ENCODE measurements around the gene GJB6. TPM values are rescaled to one million over a fixed set of nuclear protein-coding genes. Genes with fewer than 3 reads are reported as not detected.

Gene GJB6
- total and polyA plus RNA-seq, 4 donors: 0.86 TPM; not detected in 3

DNA sequence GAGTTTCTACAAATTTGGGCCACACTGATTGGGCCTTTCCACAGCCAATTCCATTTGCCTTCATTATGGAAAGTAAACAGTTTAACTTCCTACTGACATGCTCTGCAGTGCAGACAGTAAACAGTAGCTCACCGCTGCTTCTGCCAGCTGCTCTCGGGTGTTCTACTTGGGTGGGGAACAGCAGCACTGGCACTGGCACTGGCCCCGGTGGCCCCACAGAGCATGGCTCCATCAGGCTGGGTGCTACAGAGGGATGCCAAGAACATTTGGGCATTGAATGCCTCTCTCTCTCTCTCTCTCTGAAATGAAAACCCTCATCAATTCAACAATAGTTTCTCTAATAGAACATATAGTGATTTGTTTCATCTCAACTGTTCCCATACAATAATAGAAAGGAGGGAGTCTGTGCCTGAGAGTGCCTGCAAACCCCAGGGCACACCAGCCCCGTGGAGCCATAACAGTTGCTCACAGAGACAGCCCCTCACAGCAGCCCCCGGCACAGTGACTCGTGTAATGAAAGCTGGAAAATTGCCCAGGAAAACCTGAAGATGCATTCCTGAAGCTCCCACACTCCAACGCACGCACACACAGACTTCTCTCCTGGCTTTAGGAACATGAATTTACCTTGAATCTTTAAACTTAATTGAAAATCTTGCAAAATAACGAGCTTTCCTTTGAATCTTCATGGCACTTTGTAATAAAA, 38.2 kb upstream of the GJB6 start:
- H3K9ac ChIP-seq (ENCODE audit: insufficient read depth in 1 of 2, low read length in 2 of 2): no peak overlapping the region
- H3K27ac ChIP-seq (ENCODE audit: low read depth in 1 of 2, low read length in 1 of 2): no peak overlapping the region
- DNase-seq (peak; percentile 17 to 50 (median 32)), ATAC-seq (ENCODE audit: insufficient read depth, low FRiP score) (no peak)
- no peaks in the 10 kb centered on the region for H3K36me3 ChIP-seq (ENCODE audit: control insufficient read depth in 4 of 4, insufficient read depth in 4 of 4, low read length in 4 of 4)
- WGBS, 2 donors: 43 to 63% methylated on average over 9 of the region's 9 CpGs
- H3K9me3 ChIP-seq (ENCODE audit: control insufficient read depth in 4 of 4, insufficient read depth in 3 of 4, low read length in 3 of 4): peaks cover 0 to 10% (median 0%) of the 10 kb centered on the region in 4 donors
- peaks cover 0 to 4% (median 0%) of the 10 kb centered on the region in 5 donors for H3K4me1 ChIP-seq (ENCODE audit: control insufficient read depth in 5 of 5, insufficient read depth in 5 of 5, low read length in 5 of 5)
- no peaks in the 10 kb centered on the region for H3K27me3 ChIP-seq (ENCODE audit: control insufficient read depth in 3 of 3, insufficient read depth in 3 of 3, low read length in 2 of 3)
- H3K4me3 ChIP-seq: no peak overlapping the region
- TF ChIP-seq, protein P1, sequence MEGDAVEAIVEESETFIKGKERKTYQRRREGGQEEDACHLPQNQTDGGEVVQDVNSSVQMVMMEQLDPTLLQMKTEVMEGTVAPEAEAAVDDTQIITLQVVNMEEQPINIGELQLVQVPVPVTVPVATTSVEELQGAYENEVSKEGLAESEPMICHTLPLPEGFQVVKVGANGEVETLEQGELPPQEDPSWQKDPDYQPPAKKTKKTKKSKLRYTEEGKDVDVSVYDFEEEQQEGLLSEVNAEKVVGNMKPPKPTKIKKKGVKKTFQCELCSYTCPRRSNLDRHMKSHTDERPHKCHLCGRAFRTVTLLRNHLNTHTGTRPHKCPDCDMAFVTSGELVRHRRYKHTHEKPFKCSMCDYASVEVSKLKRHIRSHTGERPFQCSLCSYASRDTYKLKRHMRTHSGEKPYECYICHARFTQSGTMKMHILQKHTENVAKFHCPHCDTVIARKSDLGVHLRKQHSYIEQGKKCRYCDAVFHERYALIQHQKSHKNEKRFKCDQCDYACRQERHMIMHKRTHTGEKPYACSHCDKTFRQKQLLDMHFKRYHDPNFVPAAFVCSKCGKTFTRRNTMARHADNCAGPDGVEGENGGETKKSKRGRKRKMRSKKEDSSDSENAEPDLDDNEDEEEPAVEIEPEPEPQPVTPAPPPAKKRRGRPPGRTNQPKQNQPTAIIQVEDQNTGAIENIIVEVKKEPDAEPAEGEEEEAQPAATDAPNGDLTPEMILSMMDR (IDR thresholded peaks at IDR 0.05; ENCODE audit: control extremely low read depth, extremely low read depth): no peak

DNA sequence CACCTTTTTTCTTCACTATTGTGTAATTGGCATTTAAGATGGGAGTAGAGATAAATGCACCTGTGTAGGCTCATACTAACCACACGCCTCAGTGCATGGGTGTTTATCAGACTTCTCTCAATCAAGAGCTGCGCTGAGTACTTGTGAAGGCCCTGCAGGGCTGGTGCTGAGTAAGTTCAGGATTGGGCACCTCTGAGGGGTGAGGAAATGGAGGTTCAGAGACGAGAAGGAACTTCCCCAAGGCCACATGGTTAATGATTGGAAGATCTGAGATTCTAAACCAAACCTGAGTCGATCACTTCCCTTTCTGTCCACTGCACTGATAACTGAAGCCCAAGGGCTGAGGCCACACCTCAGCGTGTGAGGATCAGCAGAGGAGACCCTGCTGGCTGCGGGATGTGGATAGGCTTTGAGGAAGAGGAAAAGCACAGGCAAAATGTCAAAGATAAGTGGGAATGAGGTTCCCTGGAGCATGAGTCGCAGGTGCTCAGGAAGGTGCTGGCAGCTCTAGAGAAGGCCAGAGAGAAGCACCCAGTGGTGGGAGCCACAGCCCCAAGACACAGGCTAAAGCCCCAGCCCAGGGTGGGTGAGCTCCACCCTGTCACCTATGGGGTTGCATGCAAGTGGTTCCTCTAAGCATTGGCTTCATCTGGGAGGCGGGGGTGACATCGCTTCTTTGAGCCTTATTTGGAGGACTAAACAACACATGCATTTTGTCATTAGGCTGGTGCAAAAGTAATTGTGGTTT, 32.3 kb upstream of the GJB6 start:
- ATAC-seq (ENCODE audit: insufficient read depth, low FRiP score) (no peak), DNase-seq (no peak)
- H3K4me1 ChIP-seq (ENCODE audit: control insufficient read depth in 5 of 5, insufficient read depth in 5 of 5, low read length in 5 of 5): no peaks in the 10 kb centered on the region
- no peaks in the 10 kb centered on the region for H3K36me3 ChIP-seq (ENCODE audit: control insufficient read depth in 4 of 4, insufficient read depth in 4 of 4, low read length in 4 of 4)
- H3K27me3 ChIP-seq (ENCODE audit: control insufficient read depth in 3 of 3, insufficient read depth in 3 of 3, low read length in 2 of 3): no peaks in the 10 kb centered on the region
- peaks cover 0 to 3% (median 0%) of the 10 kb centered on the region in 4 donors for H3K9me3 ChIP-seq (ENCODE audit: control insufficient read depth in 4 of 4, insufficient read depth in 3 of 4, low read length in 3 of 4)
- TF ChIP-seq, protein P1 (IDR thresholded peaks at IDR 0.05; ENCODE audit: control extremely low read depth, extremely low read depth): no peak
- WGBS, 2 donors: 75 to 79% methylated on average over 9 of the region's 9 CpGs
- no peak overlapping the region for H3K27ac ChIP-seq (ENCODE audit: low read depth in 1 of 2, low read length in 1 of 2)
- no peak overlapping the region for H3K9ac ChIP-seq (ENCODE audit: insufficient read depth in 1 of 2, low read length in 2 of 2)
- H3K4me3 ChIP-seq: no peak overlapping the region

DNA sequence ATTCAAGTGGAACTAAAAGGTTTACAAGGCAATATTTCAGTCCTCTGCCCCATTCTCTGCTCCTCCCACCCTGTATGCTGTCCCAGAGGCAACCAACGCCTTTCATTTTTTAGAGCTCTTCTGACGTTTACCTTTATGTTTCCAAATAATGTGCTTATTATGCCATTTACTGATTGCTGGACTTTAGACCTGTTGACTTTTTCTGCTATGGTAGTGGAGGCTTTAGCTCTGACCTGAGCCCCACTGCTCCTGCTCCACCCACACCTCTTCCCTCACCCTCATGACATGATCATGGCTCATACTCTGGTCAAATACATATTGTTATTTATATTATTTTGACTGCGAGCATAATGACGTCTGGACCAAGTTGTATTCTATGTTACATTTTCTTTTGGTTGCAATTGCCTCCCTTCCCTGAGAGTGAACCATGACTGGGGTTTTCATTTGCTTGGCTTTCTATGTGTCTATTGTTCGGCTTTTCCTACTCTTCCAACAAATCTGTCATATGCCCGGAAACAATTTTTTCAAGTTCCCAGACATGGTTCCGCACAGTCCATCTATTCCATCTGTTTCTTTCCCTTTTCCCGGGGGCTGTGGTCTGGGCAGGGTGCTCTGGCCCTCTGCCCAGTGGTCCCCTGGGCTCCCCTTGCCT, 31.4 kb upstream of the GJB6 start:
- Histone ChIP-seq H3K4me1 (ENCODE audit: control insufficient read depth in 5 of 5, insufficient read depth in 5 of 5, low read length in 5 of 5) (no peaks in the 10 kb centered on the region), H3K27me3 (ENCODE audit: control insufficient read depth in 3 of 3, insufficient read depth in 3 of 3, low read length in 2 of 3) (no peaks in the 10 kb centered on the region), H3K9ac (ENCODE audit: insufficient read depth in 1 of 2, low read length in 2 of 2) (no peak overlapping the region), H3K4me3 (no peak overlapping the region), H3K9me3 (ENCODE audit: control insufficient read depth in 4 of 4, insufficient read depth in 3 of 4, low read length in 3 of 4) (peaks cover 0 to 3% (median 0%) of the 10 kb centered on the region in 4 donors), H3K36me3 (ENCODE audit: control insufficient read depth in 4 of 4, insufficient read depth in 4 of 4, low read length in 4 of 4) (no peaks in the 10 kb centered on the region), H3K27ac (ENCODE audit: low read depth in 1 of 2, low read length in 1 of 2) (no peak overlapping the region)
- TF ChIP-seq, protein P1 (IDR thresholded peaks at IDR 0.05; ENCODE audit: control extremely low read depth, extremely low read depth): no peak
- ATAC-seq (ENCODE audit: insufficient read depth, low FRiP score) (no peak), DNase-seq (no peak)
- WGBS, 2 donors: 86 to 94% methylated on average over 8 of the region's 8 CpGs

All from lung (tissue), 12 donors.